NOMO-1 treated with DMSO at 0.1 percent for 48 hours (cell line): Measurements from ENCODE around the gene LRRFIP2.

Experiments
- DNase-seq: peaks from one replicate; lab custom pipeline; 2025; ENCODE audit not compliant: unreplicated experiment; lab: John Stamatoyannopoulos, UW

The LRRFIP2 gene

DNA sequence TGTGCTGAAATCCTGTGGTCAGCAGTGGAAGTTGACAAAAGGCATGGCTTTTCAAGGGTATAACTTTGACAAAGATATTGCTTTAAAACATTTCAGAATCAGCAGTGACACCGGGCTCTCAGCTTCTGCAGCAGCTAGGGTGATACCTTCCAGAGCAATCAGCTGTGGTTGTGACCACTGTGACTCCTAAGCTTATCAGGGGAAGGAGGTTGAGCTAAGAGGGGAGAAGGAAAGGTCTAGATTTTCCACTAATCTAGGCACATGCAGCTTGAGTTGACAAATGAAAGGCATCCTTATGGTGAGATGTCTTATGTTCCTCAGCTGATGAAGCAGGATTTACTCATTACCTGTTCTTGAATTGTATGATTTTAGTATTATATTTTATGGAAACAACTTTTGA is 16.3 kb upstream of the LRRFIP2 start:
- no peak for DNase-seq

DNA sequence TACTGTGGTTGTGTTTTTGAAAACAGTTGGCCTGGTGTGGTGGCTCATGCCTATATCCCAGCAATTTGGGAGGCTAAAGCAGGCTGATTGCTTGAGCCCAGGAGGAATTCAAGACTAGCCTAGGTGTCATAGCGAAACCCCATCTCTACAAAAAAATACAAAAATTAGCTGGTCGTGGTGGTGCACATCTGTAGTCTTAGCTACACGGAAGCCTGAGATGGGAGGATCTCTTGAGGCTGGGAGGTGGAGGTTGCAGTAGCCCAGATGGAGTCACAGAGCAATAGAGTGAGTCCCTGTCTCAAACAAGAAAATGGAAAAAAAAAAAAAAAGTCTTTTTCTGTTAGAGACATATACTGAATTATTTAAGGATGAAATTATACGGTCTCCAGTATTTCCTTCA is 14.7 kb upstream of the LRRFIP2 start:
- DNase-seq = no peak

DNA sequence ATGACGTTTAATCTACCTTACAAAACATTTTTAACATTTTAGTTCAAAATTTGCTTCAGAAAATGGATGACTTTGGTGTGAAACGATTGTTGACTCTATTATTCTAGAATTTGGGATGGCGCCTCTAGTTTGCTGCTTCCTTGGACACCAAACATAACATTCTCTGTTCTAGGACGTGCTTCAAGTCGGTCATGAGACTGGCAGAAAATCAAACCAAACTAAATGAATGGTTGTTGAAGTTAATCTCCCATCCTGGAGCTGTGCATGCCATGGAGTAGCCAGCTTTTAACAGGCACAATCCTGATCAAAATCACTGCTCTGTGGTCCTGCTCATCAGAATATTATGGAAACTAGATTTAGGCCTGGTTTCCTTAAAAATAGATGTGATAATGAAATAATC is 9.6 kb upstream of the LRRFIP2 start:
- DNase-seq = no peak

DNA sequence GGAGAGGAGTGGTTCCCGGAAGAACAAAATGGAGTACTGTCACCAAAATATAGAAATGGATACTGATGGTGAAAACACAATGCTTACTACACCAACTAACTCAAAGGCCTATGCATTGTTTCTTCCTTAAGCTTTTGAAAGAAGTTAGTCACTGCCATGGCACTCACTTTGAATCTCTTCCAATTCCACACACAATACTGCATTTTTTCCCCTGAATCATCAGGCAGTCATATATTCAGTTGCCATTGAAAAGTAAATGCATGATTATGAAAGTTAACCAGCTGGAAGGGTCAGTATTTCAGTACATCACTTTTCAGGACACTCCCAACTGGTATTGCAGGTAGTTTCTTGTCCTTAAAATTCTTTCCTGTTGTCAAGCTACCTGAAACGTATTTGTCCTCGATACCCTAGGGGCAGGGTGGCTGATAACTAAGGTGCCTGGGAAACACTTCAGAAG is 9.0 kb upstream of the LRRFIP2 start:
- DNase-seq = no peak

GRCh38 chr3:37182816-37183215 is 8.4 kb upstream of the LRRFIP2 start:
- no peak for DNase-seq

- no peak for DNase-seq
Measured at GRCh38 chr3:37181756-37182155, 7.4 kb upstream of the LRRFIP2 start.

- no peak for DNase-seq
Measured at GRCh38 chr3:37179144-37179967, 5.0 kb upstream of the LRRFIP2 start.

DNA sequence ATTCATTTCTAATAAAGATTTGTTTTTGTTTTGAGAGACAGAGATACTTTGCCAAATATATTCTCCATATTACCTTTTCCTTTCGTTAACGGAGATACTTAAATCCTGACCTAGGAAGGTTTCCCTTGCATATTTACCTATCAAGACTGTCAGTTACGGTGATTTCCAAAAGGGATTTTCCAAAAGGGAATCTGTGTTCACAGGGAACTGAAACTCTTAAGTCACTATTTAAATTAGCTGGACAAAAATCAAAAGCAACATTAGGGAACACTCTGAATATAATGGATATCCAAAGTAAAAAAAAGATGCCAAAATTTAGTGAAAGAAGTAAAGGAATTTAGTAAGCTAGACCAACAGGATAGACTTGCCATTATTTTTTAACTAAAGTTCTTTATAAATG is 576 bp downstream of the LRRFIP2 start:
- no peak for DNase-seq

- DNase-seq = no peak
Measured at GRCh38 chr3:37171144-37171543, 3.2 kb downstream of the LRRFIP2 start.

DNA sequence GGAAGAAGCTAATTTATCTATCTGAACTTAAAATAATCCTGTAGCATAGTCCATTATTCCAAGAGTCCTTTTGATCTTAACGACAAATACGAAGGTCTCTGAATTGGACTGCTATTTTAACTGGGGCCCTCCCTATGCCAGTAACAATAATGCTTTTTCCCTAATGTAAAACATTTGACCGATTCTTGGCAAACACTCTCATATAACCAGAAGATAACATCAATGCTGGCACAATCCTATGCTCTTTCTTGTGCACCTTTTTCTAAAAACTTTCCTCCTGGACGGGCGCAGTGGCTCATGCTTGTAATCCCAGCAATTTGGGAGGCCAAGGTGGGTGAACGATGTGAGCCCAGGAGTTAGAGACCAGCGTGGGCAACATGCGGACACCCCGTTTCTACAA is 3.9 kb downstream of the LRRFIP2 start:
- no peak for DNase-seq

- no peak for DNase-seq
Measured at GRCh38 chr3:37170060-37170459, 4.3 kb downstream of the LRRFIP2 start.

GRCh38 chr3:37168896-37169295 is 5.5 kb downstream of the LRRFIP2 start:
- DNase-seq = no peak

- no peak for DNase-seq
Measured at GRCh38 chr3:37163262-37164015, 10.9 kb downstream of the LRRFIP2 start.

GRCh38 chr3:37162501-37163245 is 11.7 kb downstream of the LRRFIP2 start:
- DNase-seq = no peak

DNA sequence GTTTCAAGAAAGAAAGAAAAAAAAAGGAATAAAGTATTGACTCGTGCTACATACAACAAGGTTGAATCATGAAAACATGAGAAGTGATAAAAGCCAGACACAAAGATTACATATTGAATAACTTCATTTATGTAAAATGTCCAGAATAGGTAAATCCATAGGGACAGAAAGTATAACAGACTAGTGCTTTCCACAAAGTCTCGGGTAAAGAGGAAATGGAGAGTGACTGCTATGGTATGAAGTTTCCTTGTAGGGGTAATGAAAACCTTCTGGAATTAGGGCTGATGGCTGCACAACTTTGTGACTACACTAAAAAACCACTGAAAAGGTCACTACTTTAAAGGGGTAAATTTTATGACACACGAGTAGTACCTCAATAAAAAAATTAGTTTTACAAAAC is 13.0 kb downstream of the LRRFIP2 start:
- DNase-seq = no peak

GRCh38 chr3:37155782-37156181 is 18.6 kb downstream of the LRRFIP2 start:
- no peak for DNase-seq

GRCh38 chr3:37154668-37155314 is 19.6 kb downstream of the LRRFIP2 start:
- DNase-seq = no peak

DNA sequence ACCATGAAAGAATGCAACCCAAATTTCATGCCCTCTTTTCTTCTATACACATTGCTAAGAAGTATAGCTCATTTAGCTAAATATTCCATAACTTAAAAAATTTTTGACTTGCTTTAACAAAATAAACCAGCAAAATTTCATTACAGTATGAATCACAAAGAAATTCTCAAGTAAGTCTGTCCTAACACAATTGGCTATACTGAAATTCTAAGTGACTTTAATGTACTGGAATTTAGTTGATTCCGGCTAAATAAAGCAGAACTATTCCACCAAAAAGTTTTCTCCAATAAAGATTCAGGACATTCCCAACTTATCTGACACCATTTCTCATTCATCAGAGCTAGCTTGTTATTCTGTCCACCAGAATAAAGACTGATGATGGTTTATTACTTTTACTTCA is 23.8 kb downstream of the LRRFIP2 start:
- no peak for DNase-seq

- DNase-seq = no peak
Measured at GRCh38 chr3:37149257-37149656, 25.1 kb downstream of the LRRFIP2 start.

- no peak for DNase-seq
Measured at GRCh38 chr3:37148208-37148607, 26.2 kb downstream of the LRRFIP2 start.

- DNase-seq = peak; percentile 69
Measured at GRCh38 chr3:37147666-37148065, 26.7 kb downstream of the LRRFIP2 start.
